Left lung (tissue), 10 donors: ENCODE data around the gene ATP1A2. TPM values are rescaled to one million over a fixed set of nuclear protein-coding genes. Genes with fewer than 3 reads are reported as not detected.

Source experiments
- ATAC-seq: fragments of 200-7000 bp; cut with Tn5 transposase; one replicate; pipeline ENCODE4 v1.9.1; 2020; ENCODE audit warnings: moderate library complexity
- DNase-seq, 4 donors: peaks; one replicate each; pipeline ENCODE4 v3.0.0-alpha.2; 2013 to 2020
- H3K27ac ChIP-seq, 2 donors: fragments of 200-600 bp; sonication (generic) in 1 of 2; one replicate each; pipeline versions ENCODE4 v1.5.0 to v1.8.0; 2020 to 2021
- H3K27me3 ChIP-seq, 2 donors: fragments of 200-600 bp; sonication (generic) in 1 of 2; one replicate each; pipeline versions ENCODE4 v1.5.0 to v1.8.0; 2020 to 2021
- H3K36me3 ChIP-seq, 2 donors: fragments of 200-600 bp; sonication (generic) in 1 of 2; one replicate each; pipeline versions ENCODE4 v1.5.0 to v1.8.0; 2020 to 2021
- H3K4me1 ChIP-seq, 2 donors: fragments of 200-600 bp; one replicate each; pipeline ENCODE4 v1.8.0; 2021
- H3K4me3 ChIP-seq, 2 donors: fragments of 200-600 bp; sonication (generic) in 1 of 2; one replicate each; pipeline versions ENCODE4 v1.5.0 to v1.8.0; 2020 to 2021; ENCODE audit warnings: mild to moderate bottlenecking in 1 of 2
- H3K9me3 ChIP-seq, 2 donors: fragments of 200-600 bp; sonication (generic) in 1 of 2; one replicate each; pipeline versions ENCODE4 v1.5.0 to v1.8.0; 2020 to 2021
- intact Hi-C, 2 donors: fragments of 100-400 bp; cut with DNase I; formaldehyde crosslinking; loops; one replicate each; pipeline versions ENCODE4 v1.11.2 to v1.14.2; 2022
- polyA plus RNA-seq, 6 donors: library from polyadenylated mRNA; unstranded; fragments of 120-200 nt; gene quantifications; one replicate each; pipeline ENCODE4 v1.2.1, GENCODE V29; 2013; ENCODE audit not compliant: insufficient read length in 6 of 6
- total RNA-seq, 2 donors: library from RNA; stranded (reverse); fragmentation: NEBNext Ultra II Directional; extraction: Animal tissue kit (Norgen Biotek cat#: 25700); gene quantifications; one replicate each; pipeline ENCODE4 v1.2.1, GENCODE V29; 2021
- TF ChIP-seq, protein P1 (sequence below), 2 donors: fragments of 200-600 bp; sonication (generic) in 1 of 2; IDR thresholded peaks; one replicate each; pipeline versions ENCODE4 v1.5.0 to v1.8.0; 2021; ENCODE audit warnings: antibody characterized with exemption in 2 of 2
- donor health status: DM: no; HTN: yes; CAD: no.
- donor health status: DM: no; HTN: no; CAD: no.

ATP1A2 gene
- total and polyA plus RNA-seq, 8 donors, result 2.8 to 15.9 (median 10.4) TPM

DNA sequence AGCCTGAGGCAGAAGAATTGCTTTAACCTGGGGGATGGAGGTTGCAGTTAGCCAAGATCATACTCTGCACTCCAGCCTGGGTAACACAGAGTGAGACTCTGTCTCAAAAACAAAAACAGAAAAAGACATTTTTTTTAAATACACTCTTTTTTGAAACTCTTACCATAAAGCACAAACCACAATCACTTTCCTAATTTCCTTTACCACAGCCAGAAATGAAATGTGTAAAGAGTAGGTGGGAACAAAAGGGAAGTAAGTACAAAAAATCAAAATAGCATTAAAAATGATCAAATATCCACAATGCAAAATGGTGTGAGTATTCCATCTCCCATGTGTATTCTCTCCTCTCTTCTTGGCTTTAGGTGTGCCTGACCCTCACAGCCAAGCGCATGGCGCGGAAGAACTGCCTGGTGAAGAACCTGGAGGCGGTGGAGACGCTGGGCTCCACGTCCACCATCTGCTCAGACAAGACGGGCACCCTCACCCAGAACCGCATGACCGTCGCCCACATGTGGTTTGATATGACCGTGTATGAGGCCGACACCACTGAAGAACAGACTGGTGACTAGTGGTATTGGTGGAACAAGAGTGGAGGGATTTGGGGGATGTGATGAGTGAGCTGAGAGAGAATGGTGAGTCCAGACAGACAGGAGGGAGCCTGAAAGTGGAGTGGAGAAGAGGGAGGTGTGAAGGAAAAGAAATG lies 50.8 kb downstream of the ATP1A2 start:
- Histone ChIP-seq H3K36me3 (no peaks in the 10 kb centered on the region), H3K4me3 (no peak overlapping the region), H3K4me1 (peaks cover 0 to 14% of the 10 kb centered on the region in 2 donors), H3K27ac (no peak overlapping the region), H3K9me3 (no peaks in the 10 kb centered on the region), H3K27me3 (peaks cover 0 to 6% of the 10 kb centered on the region in 2 donors)
- intact Hi-C loops, result no loop called here
- ATAC-seq (no peak), DNase-seq (no peak)
- TF ChIP-seq, protein P1, sequence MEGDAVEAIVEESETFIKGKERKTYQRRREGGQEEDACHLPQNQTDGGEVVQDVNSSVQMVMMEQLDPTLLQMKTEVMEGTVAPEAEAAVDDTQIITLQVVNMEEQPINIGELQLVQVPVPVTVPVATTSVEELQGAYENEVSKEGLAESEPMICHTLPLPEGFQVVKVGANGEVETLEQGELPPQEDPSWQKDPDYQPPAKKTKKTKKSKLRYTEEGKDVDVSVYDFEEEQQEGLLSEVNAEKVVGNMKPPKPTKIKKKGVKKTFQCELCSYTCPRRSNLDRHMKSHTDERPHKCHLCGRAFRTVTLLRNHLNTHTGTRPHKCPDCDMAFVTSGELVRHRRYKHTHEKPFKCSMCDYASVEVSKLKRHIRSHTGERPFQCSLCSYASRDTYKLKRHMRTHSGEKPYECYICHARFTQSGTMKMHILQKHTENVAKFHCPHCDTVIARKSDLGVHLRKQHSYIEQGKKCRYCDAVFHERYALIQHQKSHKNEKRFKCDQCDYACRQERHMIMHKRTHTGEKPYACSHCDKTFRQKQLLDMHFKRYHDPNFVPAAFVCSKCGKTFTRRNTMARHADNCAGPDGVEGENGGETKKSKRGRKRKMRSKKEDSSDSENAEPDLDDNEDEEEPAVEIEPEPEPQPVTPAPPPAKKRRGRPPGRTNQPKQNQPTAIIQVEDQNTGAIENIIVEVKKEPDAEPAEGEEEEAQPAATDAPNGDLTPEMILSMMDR (IDR thresholded peaks at IDR 0.05), result no peak

DNA sequence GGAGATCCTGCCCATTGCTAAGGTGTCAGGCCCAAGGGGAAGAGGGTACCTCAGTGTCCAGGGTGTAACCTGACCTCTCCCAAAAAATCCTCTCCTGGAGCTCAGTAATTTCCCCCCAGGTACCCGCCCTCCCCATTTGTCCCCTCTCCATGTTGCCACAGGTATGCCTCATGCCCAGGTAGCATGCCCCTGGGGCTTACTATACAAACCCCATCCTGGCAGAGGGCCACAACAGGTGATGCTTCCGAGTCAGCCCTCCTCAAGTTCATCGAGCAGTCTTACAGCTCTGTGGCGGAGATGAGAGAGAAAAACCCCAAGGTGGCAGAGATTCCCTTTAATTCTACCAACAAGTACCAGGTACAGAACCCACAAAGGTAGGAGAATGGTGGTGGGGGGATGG lies 51.5 kb downstream of the ATP1A2 start:
- no peak for ATAC-seq
- Histone ChIP-seq H3K4me1 (peaks cover 0 to 9% of the 10 kb centered on the region in 2 donors), H3K27ac (no peak overlapping the region), H3K36me3 (no peaks in the 10 kb centered on the region), H3K9me3 (no peaks in the 10 kb centered on the region), H3K4me3 (no peak overlapping the region), H3K27me3 (peaks cover 0 to 6% of the 10 kb centered on the region in 2 donors)
- TF ChIP-seq, protein P1 (IDR thresholded peaks at IDR 0.05), result no peak
- DNase-seq, result no peak
- intact Hi-C loops, result no loop called here

DNA sequence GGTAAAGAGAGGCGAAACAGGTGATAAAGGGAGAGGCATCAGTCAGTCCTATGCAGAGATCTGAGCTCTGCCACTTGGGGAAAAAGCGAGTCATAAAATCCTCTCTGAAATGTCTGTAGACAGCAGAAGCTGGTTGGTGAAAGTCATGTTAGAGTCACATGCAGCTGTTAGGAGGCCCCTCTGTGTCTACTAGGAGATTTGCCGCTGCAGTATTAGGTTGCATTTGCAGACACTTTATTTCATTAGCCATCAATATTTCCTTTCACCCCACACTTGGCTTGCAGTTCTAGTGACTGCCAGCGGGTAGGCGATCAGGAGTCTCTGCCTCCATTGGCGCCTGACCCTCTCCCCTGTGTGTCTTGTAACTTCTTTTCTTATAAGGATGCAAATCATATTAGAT lies 52.0 kb downstream of the ATP1A2 start:
- TF ChIP-seq, protein P1 (IDR thresholded peaks at IDR 0.05), result no peak
- Histone ChIP-seq H3K27me3 (peaks cover 0 to 6% of the 10 kb centered on the region in 2 donors), H3K9me3 (no peaks in the 10 kb centered on the region), H3K27ac (no peak overlapping the region), H3K4me1 (peaks cover 0 to 9% of the 10 kb centered on the region in 2 donors), H3K4me3 (no peak overlapping the region), H3K36me3 (no peaks in the 10 kb centered on the region)
- ATAC-seq (no peak), DNase-seq (no peak)
- intact Hi-C loops, result no loop called here

DNA sequence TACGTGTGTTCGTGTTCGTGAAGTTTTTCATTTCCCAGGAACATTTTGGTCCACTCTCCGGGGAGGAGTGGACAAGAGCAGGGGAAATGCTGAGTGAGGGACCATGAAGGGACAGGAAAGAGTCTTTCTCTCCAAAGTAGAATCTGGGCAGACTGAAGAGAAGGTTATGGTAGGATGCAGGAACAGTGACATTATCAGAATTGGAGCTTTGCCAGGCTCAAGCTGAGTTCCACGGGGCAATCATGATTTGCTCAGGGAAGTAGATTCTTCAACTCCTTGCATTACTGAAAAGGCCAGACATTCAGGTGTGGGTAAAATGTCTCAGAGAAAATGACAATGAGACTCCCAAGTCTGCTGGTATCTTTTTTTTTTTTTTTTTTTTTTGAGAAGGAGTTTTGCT lies 52.5 kb downstream of the ATP1A2 start:
- H3K27me3 ChIP-seq, result peaks cover 0 to 6% of the 10 kb centered on the region in 2 donors
- H3K27ac ChIP-seq, result no peak overlapping the region
- no peaks in the 10 kb centered on the region for H3K36me3 ChIP-seq
- intact Hi-C loops, result no loop called here
- TF ChIP-seq, protein P1 (IDR thresholded peaks at IDR 0.05), result no peak
- DNase-seq (no peak), ATAC-seq (no peak)
- no peaks in the 10 kb centered on the region for H3K9me3 ChIP-seq
- H3K4me3 ChIP-seq, result no peak overlapping the region
- peaks cover 0 to 9% of the 10 kb centered on the region in 2 donors for H3K4me1 ChIP-seq

DNA sequence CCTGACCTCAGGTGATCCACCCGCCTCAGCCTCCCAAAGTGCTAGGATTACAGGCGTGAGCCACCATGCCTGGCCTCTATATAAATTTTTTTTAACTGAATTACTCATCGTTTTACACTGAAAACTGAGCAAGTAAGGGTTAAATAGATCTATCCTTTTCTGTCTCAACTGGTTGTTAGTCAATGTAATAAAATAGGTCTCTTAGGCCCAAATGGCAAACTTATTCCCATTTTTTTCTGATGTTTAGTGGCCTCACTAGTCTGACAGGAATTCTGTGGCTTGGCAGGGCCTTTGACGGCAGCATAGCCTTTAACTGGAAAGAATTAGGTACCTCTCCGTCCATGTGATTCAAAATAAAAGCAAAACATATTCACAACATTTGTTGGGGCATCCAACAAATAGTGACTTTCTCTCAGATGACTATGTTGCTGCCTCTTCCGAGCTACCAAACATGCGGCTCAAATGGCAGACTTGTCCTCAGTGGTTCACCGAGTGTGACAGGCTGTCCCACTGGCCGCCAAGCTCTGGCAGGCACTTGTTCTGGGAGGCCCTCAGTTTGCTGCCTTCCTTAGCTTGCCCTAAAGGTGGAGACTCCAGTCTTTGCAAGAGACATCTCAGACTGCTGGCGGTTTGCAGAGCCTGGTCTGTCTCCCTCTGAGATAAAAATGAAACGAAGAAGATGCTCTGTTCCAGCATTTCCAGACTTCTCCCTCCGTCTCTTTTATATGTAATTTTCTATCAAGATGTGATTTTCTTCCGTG lies 53.2 kb downstream of the ATP1A2 start:
- H3K4me3 ChIP-seq, result no peak overlapping the region
- no peaks in the 10 kb centered on the region for H3K36me3 ChIP-seq
- ATAC-seq, result no peak
- H3K4me1 ChIP-seq, result peaks cover 0 to 9% of the 10 kb centered on the region in 2 donors
- peaks cover 0 to 6% of the 10 kb centered on the region in 2 donors for H3K27me3 ChIP-seq
- no peak overlapping the region for H3K27ac ChIP-seq
- TF ChIP-seq, protein P1 (IDR thresholded peaks at IDR 0.05), result no peak
- no peaks in the 10 kb centered on the region for H3K9me3 ChIP-seq
- intact Hi-C loops, result no loop called here
- no peak for DNase-seq
